Muscle layer of duodenum (tissue), 2 donors: ENCODE data around the gene IL4.

Experiments
- H3K27ac ChIP-seq: one replicate; pipeline ENCODE4 v1.7.0; 2013; ENCODE audit warnings: mild to moderate bottlenecking, low read length
- H3K27me3 ChIP-seq: one replicate; pipeline ENCODE4 v1.7.0; 2013; ENCODE audit warnings: low read depth, mild to moderate bottlenecking, control low read depth, low read length
- H3K36me3 ChIP-seq, 2 donors: one replicate each; pipeline ENCODE4 v1.7.0; 2013; ENCODE audit warnings: low read length in 2 of 2, control low read depth in 1 of 2, mild to moderate bottlenecking in 1 of 2; ENCODE audit not compliant: insufficient read depth in 2 of 2, control insufficient read depth in 1 of 2
- H3K4me1 ChIP-seq, 2 donors: one replicate each; pipeline ENCODE4 v1.7.0; 2013; ENCODE audit warnings: low read length in 2 of 2, mild to moderate bottlenecking in 2 of 2, control low read depth in 1 of 2, moderate library complexity in 1 of 2; ENCODE audit not compliant: insufficient read depth in 2 of 2, control insufficient read depth in 1 of 2
- H3K4me3 ChIP-seq, 2 donors: one replicate each; pipeline ENCODE4 v1.7.0; 2013; ENCODE audit warnings: low read length in 2 of 2, low read depth in 1 of 2, mild to moderate bottlenecking in 1 of 2
- H3K9me3 ChIP-seq, 2 donors: one replicate each; pipeline ENCODE4 v1.7.0; 2013; ENCODE audit warnings: low read length in 2 of 2, control low read depth in 1 of 2, mild to moderate bottlenecking in 1 of 2; ENCODE audit not compliant: control insufficient read depth in 1 of 2
- donor health status: healthy.

IL4 gene

DNA sequence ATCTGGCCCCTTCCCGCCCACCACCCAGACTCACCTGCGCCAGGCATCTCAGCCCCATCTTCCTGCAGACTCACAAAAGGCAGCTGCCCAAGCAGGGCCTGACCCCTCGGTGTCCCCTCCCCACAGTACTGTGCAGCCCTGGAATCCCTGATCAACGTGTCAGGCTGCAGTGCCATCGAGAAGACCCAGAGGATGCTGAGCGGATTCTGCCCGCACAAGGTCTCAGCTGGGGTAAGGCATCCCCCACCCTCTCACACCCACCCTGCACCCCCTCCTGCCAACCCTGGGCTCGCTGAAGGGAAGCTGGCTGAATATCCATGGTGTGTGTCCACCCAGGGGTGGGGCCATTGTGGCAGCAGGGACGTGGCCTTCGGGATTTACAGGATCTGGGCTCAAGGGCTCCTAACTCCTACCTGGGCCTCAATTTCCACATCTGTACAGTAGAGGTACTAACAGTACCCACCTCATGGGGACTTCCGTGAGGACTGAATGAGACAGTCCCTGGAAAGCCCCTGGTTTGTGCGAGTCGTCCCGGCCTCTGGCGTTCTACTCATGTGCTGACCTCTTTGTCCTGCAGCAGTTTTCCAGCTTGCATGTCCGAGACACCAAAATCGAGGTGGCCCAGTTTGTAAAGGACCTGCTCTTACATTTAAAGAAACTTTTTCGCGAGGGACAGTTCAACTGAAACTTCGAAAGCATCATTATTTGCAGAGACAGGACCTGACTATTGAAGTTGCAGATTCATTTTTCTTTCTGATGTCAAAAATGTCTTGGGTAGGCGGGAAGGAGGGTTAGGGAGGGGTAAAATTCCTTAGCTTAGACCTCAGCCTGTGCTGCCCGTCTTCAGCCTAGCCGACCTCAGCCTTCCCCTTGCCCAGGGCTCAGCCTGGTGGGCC, 13.9 kb upstream of the IL4 start:
- H3K4me3 ChIP-seq, result no peak overlapping the region
- no peaks in the 10 kb centered on the region for H3K36me3 ChIP-seq
- peaks cover 16% of the 10 kb centered on the region for H3K27me3 ChIP-seq
- peaks cover 0 to 10% of the 10 kb centered on the region in 2 donors for H3K4me1 ChIP-seq
- H3K9me3 ChIP-seq, result no peaks in the 10 kb centered on the region
- H3K27ac ChIP-seq, result no peak overlapping the region

DNA sequence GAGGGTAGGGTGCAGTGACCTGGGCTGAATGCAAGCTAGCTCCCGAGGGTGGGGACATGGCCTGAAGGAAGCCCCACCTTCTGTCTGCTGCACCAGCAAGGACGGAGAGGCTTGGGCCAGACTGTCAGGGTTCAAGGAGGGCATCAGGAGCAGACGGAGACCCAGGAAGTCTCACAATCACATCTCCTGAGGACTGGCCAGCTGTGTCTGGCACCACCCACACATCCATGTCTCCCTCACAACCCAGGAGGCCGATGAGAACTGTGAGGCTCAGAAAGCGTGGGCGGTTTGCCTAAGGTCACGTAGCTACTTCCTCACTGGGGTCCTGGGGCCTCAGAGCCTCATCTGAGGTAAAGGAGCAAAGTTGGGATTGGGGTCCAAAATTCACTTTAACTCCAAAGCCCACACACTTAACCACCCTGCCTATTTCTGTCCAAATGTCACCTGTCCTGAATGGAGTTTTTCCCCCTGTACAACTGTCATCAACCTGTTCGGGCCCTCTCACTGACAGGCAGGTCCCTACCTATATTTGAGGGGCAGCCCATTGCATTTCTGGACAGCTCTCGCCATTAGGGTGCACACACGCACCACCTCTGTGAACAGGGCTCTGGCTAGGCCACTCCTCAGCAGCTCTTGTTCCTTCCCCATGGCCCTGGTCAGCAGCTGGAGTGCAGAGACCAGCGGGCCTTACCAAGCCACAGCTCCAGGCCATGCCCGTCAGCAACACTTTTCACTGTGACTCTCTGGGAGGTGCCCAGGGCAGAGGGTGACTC, 12.4 kb upstream of the IL4 start:
- Histone ChIP-seq H3K27me3 (peaks cover 7% of the 10 kb centered on the region), H3K4me3 (no peak overlapping the region), H3K27ac (no peak overlapping the region), H3K36me3 (no peaks in the 10 kb centered on the region), H3K9me3 (no peaks in the 10 kb centered on the region), H3K4me1 (peaks cover 0 to 5% of the 10 kb centered on the region in 2 donors)

DNA sequence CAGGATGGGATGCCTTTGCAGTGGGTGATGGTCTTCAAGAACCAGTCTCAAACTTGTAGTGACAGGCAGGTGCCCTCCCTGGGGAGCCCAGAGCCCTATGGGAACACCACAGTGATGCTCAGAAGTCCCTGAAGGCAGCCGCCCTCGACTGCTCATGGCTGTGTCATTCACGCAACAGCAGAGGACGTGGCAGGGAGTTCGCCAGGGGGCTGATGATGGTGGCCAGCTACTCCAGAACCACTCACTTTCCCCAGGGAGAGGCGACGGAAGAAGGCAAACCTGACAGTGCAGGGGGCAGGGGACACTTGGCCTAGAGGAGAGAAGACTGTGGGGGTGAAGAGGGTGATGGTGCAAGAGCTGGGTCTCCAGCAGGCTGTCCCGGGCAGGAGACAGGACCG, 11.8 kb upstream of the IL4 start:
- Histone ChIP-seq H3K4me3 (no peak overlapping the region), H3K9me3 (no peaks in the 10 kb centered on the region), H3K27ac (no peak overlapping the region), H3K36me3 (no peaks in the 10 kb centered on the region), H3K27me3 (peaks cover 1% of the 10 kb centered on the region), H3K4me1 (no peaks in the 10 kb centered on the region)

DNA sequence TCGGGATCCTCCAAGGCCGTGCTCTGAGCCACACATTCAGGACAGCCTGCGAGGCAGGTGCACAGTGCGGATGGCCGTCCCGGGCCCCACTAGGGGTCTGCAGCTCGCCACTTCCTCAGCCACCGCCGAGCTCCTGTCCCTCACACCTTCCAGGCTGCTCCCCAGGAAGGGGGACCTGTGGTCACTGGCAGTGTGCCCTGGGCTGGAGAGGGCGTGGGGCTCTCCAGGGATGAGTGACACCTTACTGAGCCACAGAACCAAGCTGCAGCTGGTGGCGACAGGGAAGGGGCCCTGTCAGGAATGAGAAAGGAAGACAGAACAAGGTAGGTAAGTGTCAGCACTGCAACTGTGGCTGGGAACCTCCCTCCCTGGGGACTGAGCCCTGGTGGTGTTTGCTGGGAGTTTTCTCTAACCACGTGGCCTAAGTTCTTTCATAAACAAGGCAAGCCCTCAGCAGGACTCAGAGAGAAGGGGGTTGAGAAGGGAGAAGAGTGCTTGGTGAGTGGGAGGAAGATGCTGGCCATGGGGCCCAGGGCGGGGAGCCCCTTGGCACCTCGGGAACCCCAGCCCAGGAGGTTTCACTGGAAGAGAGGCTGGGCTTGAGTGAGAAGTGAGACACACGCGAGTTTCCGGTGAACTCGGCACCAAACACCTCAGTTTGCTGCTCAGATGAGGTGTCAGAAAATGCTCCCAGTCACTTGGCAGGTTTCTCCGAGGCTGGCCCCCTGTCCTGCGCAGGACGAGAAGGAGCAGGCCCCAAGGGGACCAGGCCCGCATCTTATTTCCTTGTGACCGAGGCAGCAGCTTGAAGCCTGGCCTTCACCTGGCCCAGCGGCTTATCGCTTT, 10.6 kb upstream of the IL4 start:
- Histone ChIP-seq H3K4me1 (no peaks in the 10 kb centered on the region), H3K4me3 (no peak overlapping the region), H3K36me3 (no peaks in the 10 kb centered on the region), H3K27me3 (no peaks in the 10 kb centered on the region), H3K27ac (no peak overlapping the region), H3K9me3 (no peaks in the 10 kb centered on the region)

DNA sequence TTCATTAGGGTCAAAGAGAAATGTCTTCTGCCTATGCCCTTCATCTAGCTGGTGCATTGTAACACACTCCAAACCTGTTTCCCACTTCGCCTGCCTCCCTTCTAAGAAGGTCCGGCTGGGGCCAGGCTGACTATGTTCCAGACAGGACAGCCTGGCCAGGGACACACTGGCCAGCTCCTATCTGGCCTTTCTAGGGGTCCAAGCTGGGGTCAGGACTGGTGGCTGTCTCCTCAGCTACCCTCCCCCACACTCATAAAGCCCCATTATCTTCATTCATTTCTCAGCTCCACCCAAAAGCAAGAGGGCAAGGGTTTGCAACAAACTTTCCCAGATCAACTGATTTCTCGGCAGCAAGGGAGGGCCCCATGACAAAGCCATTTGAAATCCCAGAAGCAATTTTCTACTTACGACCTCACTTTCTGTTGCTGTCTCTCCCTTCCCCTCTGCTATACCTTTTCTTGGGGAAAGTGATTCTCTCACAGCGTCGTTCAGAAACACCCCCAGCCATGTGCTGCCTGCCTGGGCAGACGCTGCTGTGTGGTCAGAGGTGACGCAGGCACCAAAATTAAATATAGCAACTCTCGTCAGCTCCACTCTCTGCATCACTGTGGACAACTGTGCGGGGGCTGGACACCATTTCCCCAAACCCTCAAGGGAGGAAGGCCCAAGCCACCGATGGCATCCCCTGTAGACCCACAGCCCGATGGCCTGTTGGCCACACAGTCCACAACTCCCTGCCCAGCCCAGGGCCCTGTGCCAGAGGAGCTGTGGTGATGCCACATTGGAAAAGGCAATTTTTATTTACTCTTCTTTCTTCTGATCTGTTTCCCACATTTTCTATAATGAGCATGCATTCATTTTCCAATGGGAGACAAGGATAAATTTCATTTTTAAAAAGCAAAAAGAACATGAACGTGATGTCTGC, 9.8 kb upstream of the IL4 start:
- H3K4me3 ChIP-seq, result no peak overlapping the region
- no peaks in the 10 kb centered on the region for H3K36me3 ChIP-seq
- no peak overlapping the region for H3K27ac ChIP-seq
- no peaks in the 10 kb centered on the region for H3K9me3 ChIP-seq
- H3K4me1 ChIP-seq, result no peaks in the 10 kb centered on the region
- H3K27me3 ChIP-seq, result no peaks in the 10 kb centered on the region

DNA sequence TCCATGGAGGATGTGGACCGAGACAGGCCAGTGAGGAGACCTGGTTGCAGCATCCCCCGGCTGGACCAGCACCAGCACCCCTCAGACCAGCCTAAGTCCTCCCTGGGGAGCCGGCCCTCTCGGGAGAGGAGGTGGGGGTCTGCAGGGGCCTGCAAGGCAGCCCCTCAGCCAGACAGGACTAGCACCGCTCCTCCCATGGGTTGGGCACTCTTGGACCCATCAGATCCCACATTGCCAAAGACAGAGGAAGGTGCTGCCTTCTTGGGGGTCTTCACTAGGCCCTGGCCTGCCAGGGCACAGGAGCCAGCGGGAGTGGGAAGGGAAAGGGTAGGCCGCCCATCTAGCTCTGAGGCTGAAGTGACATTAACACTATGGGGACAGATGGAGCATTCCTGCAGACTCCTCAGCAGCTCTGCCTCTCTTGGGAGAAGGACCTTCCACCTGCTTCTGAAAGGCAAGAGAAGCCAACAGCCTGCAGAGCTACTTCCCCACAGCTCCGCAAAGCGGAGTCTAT, 9.0 kb upstream of the IL4 start:
- H3K27me3 ChIP-seq, result no peaks in the 10 kb centered on the region
- H3K36me3 ChIP-seq, result no peaks in the 10 kb centered on the region
- no peak overlapping the region for H3K4me3 ChIP-seq
- H3K4me1 ChIP-seq, result no peaks in the 10 kb centered on the region
- no peaks in the 10 kb centered on the region for H3K9me3 ChIP-seq
- no peak overlapping the region for H3K27ac ChIP-seq

DNA sequence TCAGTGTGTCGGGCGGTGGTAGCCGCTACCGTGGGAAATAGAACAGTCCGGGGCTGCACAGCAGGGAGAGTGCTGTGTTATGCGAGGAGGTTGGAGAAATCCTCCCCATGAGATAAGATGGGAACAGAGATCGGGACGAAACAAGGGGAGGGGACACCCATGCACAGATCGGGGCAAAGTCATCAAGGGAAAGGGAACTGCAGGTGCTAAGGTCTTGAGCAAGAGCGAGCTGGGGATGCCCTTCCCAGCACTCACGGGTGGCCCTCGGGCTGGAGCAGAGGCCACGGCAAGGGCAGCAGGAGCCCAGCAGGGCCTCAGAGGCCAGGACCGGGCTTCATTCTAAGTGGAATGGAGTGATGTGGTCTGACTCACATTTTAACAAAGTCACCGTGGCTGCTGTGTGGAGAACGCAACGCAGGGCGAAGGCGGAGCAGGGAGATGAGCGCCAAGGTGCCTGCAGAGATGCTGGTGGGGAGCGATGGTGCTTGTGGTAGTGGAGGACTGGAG, 8.2 kb upstream of the IL4 start:
- no peak overlapping the region for H3K4me3 ChIP-seq
- no peaks in the 10 kb centered on the region for H3K4me1 ChIP-seq
- no peaks in the 10 kb centered on the region for H3K36me3 ChIP-seq
- no peak overlapping the region for H3K27ac ChIP-seq
- H3K27me3 ChIP-seq, result no peaks in the 10 kb centered on the region
- no peaks in the 10 kb centered on the region for H3K9me3 ChIP-seq

DNA sequence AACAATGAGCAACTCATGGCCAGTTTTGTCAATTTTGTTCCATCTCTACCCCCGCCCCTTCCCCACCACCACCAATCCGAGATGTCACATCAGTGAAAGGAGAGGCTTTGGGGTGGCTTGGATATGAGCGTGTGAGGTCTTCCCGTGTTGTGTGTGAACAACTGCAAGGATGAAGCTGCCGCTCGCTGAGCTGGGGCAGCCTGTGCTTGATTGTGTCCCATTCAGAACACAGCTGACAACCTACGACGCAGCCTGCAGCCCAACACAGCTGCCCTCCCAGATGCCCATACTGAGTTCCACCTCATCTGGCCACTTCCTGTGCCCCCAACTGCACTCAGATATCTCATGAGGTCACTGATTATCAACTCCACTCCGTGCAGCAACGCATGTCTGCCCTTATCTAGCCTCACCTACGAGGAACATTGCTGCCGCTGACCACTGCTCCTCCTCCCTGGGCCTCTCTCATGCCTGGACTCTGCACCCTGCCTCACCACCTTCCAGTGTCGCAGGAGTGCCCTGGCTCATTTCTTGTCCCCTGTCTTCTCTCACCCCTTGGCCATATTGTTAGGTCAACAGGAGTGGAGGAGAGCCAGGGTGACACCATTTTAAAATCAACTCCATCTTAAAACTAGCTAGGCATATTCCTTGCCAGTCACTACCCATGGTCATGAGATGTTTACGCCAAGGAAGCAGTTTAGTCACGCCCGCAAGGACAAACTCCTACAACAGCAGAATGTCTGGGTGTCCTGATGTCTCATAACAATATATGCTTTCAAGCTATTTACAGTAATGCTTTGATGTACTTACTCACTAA, 7.3 kb upstream of the IL4 start:
- Histone ChIP-seq H3K27ac (no peak overlapping the region), H3K4me3 (no peak overlapping the region), H3K9me3 (no peaks in the 10 kb centered on the region), H3K36me3 (no peaks in the 10 kb centered on the region), H3K27me3 (no peaks in the 10 kb centered on the region), H3K4me1 (no peaks in the 10 kb centered on the region)

DNA sequence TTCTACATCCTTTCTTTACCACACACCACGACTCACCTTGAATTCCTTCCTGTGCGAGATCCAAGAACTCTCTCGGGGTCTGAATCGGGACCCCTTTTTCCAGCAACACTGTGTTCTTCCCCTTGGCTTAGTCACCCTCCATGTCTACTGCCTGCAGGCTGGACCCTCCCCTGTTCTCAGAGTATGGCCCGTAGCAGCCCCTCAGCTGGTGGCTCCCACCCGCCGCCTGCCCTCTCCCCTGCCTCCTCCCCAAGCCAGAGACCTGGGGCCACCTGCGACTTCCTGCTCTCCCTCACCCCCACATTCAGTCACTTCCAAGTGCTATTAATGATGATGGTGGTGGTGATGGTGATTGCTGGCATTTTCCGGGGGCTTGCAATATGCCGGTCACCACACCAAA, 6.5 kb upstream of the IL4 start:
- no peaks in the 10 kb centered on the region for H3K36me3 ChIP-seq
- H3K27me3 ChIP-seq, result no peaks in the 10 kb centered on the region
- H3K9me3 ChIP-seq, result no peaks in the 10 kb centered on the region
- no peak overlapping the region for H3K4me3 ChIP-seq
- H3K27ac ChIP-seq, result no peak overlapping the region
- H3K4me1 ChIP-seq, result no peaks in the 10 kb centered on the region
